ENCODE data around the gene RGS4.

The RGS4 gene

DNA sequence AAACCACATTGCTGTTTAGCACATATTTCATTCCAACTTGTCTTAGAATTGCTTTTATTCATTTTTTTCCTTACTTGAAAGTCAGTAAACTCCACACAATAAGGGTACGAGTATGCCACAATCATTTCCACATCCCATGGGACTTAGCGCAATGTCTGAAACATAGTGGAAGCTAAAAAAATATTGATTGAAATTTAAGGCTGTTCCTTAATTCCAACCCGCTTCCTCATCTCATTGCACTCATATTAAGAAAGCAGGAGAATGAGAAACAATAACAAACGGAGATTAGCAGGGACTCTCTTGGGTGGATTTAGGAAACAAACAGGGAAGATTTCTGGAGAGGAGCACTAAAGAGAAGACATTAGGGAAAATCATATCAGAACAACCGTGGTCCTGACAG, 39.3 kb upstream of the RGS4 start:
- Histone ChIP-seq H4K20me1 (ENCODE audit: insufficient read depth, low read length, poor library complexity, severe bottlenecking) (no peaks in the 10 kb centered on the region), H2AFZ (ENCODE audit: low read length) (no peak overlapping the region), H3K79me2 (ENCODE audit: insufficient read depth, low read length) (no peaks in the 10 kb centered on the region), H3K27me3 (ENCODE audit: insufficient read depth, low read length, poor library complexity, severe bottlenecking) (no peaks in the 10 kb centered on the region), H3K9me3 (ENCODE audit: insufficient read depth, low read depth, low read length) (no peaks in the 10 kb centered on the region), H3K9ac (ENCODE audit: low read depth, low read length, poor library complexity, severe bottlenecking) (no peak overlapping the region), H3K4me3 (ENCODE audit: low read length, poor library complexity, severe bottlenecking) (no peak overlapping the region), H3K9me2 (replicated peaks; ENCODE audit: low read depth, low read length) (no peaks in the 10 kb centered on the region), H3K4me1 (ENCODE audit: insufficient read depth, low read length, poor library complexity, severe bottlenecking) (no peaks in the 10 kb centered on the region), H3K36me3 (ENCODE audit: insufficient read depth, low read length) (no peaks in the 10 kb centered on the region), H3K4me2 (ENCODE audit: low read depth, low read length, poor library complexity, severe bottlenecking) (no peak overlapping the region), H3F3A (ENCODE audit: low read depth) (no peaks in the 10 kb centered on the region)
- TF ChIP-seq EZH2phosphoT487 (IDR thresholded peaks at IDR 0.05; ENCODE audit: borderline replicate concordance) = no peak
- TF ChIP-seq, protein P1, sequence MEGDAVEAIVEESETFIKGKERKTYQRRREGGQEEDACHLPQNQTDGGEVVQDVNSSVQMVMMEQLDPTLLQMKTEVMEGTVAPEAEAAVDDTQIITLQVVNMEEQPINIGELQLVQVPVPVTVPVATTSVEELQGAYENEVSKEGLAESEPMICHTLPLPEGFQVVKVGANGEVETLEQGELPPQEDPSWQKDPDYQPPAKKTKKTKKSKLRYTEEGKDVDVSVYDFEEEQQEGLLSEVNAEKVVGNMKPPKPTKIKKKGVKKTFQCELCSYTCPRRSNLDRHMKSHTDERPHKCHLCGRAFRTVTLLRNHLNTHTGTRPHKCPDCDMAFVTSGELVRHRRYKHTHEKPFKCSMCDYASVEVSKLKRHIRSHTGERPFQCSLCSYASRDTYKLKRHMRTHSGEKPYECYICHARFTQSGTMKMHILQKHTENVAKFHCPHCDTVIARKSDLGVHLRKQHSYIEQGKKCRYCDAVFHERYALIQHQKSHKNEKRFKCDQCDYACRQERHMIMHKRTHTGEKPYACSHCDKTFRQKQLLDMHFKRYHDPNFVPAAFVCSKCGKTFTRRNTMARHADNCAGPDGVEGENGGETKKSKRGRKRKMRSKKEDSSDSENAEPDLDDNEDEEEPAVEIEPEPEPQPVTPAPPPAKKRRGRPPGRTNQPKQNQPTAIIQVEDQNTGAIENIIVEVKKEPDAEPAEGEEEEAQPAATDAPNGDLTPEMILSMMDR (conservative IDR thresholded peaks at IDR 0.05; ENCODE audit: low read length) = no peak

DNA sequence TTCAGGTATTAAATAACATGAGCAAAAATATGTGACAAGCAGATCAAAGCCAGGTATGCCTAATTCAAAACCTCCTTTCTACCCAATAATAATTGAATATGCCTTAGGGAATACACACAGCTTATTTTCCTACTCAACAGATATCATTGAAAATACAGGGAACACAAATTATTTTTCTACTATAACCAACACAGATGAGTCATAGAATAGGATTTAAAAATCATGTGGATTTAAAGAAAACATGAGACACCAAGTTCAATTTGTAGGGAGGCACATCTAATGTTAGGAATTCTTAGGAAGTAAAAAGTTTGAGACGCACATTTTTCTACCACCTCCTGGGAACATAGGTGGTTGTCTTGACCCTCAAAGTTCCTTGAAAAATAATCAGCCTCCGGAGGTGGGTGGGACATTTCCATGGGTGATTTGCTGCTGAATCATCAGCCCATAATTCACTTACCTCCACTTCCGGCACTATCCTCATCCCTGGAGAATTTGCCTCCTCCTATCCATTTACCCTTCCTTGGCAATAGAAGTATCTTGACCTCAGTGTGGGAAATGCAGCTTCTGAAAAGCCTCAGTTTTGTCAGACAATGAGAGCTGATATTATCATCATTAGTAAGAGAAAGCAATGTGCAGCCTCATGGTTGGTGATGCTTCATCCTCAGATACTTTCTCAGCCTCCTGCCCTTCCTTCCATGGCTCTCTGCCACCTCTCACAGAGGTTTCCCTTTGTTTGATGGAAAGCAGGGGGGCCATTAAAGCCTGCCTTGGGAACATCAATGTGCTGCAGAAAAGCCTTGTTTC, 33.5 kb upstream of the RGS4 start:
- Histone ChIP-seq H3F3A (ENCODE audit: low read depth) (no peaks in the 10 kb centered on the region), H3K4me2 (ENCODE audit: low read depth, low read length, poor library complexity, severe bottlenecking) (no peak overlapping the region), H3K36me3 (ENCODE audit: insufficient read depth, low read length) (no peaks in the 10 kb centered on the region), H4K20me1 (ENCODE audit: insufficient read depth, low read length, poor library complexity, severe bottlenecking) (no peaks in the 10 kb centered on the region), H3K4me1 (ENCODE audit: insufficient read depth, low read length, poor library complexity, severe bottlenecking) (no peaks in the 10 kb centered on the region), H3K4me3 (ENCODE audit: low read length, poor library complexity, severe bottlenecking) (no peak overlapping the region), H3K9ac (ENCODE audit: low read depth, low read length, poor library complexity, severe bottlenecking) (no peak overlapping the region), H3K79me2 (ENCODE audit: insufficient read depth, low read length) (no peaks in the 10 kb centered on the region), H3K27me3 (ENCODE audit: insufficient read depth, low read length, poor library complexity, severe bottlenecking) (no peaks in the 10 kb centered on the region), H2AFZ (ENCODE audit: low read length) (no peak overlapping the region), H3K9me3 (ENCODE audit: insufficient read depth, low read depth, low read length) (no peaks in the 10 kb centered on the region), H3K9me2 (replicated peaks; ENCODE audit: low read depth, low read length) (no peaks in the 10 kb centered on the region)
- TF ChIP-seq EZH2phosphoT487 (IDR thresholded peaks at IDR 0.05; ENCODE audit: borderline replicate concordance) = no peak
- TF ChIP-seq, protein P1 (conservative IDR thresholded peaks at IDR 0.05; ENCODE audit: low read length) = no peak

DNA sequence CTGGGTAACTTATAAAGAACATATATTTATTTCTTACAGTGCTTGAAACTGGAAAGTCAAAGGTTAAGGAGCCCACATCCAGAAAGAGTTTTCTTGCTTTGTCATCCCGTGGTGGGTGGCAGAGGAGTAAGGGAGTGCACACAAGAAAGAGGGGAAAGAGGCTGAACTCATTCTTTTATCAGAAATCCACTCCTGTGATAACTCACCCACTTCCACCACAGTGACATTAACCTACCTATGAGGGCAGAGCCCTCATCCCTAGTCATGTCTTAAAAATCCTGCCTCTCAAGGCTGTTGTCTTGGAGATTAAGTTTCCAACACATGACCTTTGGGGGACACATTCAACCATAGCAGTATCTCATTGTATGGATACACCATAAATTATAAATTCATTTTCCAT, 32.5 kb upstream of the RGS4 start:
- no peaks in the 10 kb centered on the region for H3K9me2 ChIP-seq (replicated peaks; ENCODE audit: low read depth, low read length)
- H3K9me3 ChIP-seq (ENCODE audit: insufficient read depth, low read depth, low read length) = no peaks in the 10 kb centered on the region
- no peaks in the 10 kb centered on the region for H3F3A ChIP-seq (ENCODE audit: low read depth)
- H4K20me1 ChIP-seq (ENCODE audit: insufficient read depth, low read length, poor library complexity, severe bottlenecking) = no peaks in the 10 kb centered on the region
- no peaks in the 10 kb centered on the region for H3K4me1 ChIP-seq (ENCODE audit: insufficient read depth, low read length, poor library complexity, severe bottlenecking)
- no peak for TF ChIP-seq EZH2phosphoT487 (IDR thresholded peaks at IDR 0.05; ENCODE audit: borderline replicate concordance)
- no peak overlapping the region for H3K4me3 ChIP-seq (ENCODE audit: low read length, poor library complexity, severe bottlenecking)
- no peak overlapping the region for H3K4me2 ChIP-seq (ENCODE audit: low read depth, low read length, poor library complexity, severe bottlenecking)
- H3K9ac ChIP-seq (ENCODE audit: low read depth, low read length, poor library complexity, severe bottlenecking) = no peak overlapping the region
- H3K79me2 ChIP-seq (ENCODE audit: insufficient read depth, low read length) = no peaks in the 10 kb centered on the region
- no peak overlapping the region for H2AFZ ChIP-seq (ENCODE audit: low read length)
- no peaks in the 10 kb centered on the region for H3K27me3 ChIP-seq (ENCODE audit: insufficient read depth, low read length, poor library complexity, severe bottlenecking)
- no peaks in the 10 kb centered on the region for H3K36me3 ChIP-seq (ENCODE audit: insufficient read depth, low read length)
